Retinal pigment epithelial cell (primary cell): ENCODE measurements around the gene OR52A5.
A peak's percentile ranks its signal among the peaks of the same experiment; 100 is the strongest.

ENCODE experiments used
- DNase-seq: peaks from one replicate; pipeline ENCODE4 v3.0.0-alpha.2; 2010; ENCODE audit warnings: low read depth
- H3K4me3 ChIP-seq: 2 replicates; pipeline ENCODE4 v1.5.1; 2011; ENCODE audit warnings: mild to moderate bottlenecking, low read length, control low read depth, moderate library complexity
- TF ChIP-seq, protein P1 (sequence below): conservative IDR thresholded peaks from 2 replicates; pipeline ENCODE4 v1.5.1; 2011; ENCODE audit warnings: low read depth, low read length, control low read depth, inconsistent platforms

OR52A5 gene

DNA sequence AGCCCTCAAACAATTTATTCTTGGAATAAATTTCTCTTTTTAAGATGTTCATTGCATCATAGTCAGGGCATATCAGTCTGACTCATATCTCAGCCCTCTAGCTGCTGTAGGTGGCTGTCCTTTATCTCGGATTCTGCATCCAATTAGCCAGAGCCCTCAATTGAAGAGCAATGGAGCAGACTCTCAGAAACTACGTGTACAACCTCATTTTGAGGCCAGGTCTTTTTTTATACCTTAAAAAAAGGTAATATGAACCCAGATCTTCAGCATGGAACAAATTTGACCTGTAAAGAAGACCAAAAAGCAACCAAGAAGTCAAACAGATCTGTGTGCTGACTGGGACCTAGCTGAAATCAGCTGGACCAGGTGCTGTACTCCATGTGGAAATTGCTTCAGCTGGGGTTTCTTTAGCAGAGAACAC lies 8.7 kb downstream of the OR52A5 start:
- no peak for DNase-seq
- TF ChIP-seq, protein P1, sequence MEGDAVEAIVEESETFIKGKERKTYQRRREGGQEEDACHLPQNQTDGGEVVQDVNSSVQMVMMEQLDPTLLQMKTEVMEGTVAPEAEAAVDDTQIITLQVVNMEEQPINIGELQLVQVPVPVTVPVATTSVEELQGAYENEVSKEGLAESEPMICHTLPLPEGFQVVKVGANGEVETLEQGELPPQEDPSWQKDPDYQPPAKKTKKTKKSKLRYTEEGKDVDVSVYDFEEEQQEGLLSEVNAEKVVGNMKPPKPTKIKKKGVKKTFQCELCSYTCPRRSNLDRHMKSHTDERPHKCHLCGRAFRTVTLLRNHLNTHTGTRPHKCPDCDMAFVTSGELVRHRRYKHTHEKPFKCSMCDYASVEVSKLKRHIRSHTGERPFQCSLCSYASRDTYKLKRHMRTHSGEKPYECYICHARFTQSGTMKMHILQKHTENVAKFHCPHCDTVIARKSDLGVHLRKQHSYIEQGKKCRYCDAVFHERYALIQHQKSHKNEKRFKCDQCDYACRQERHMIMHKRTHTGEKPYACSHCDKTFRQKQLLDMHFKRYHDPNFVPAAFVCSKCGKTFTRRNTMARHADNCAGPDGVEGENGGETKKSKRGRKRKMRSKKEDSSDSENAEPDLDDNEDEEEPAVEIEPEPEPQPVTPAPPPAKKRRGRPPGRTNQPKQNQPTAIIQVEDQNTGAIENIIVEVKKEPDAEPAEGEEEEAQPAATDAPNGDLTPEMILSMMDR, result no peak
- H3K4me3 ChIP-seq, result no peak overlapping the region

DNA sequence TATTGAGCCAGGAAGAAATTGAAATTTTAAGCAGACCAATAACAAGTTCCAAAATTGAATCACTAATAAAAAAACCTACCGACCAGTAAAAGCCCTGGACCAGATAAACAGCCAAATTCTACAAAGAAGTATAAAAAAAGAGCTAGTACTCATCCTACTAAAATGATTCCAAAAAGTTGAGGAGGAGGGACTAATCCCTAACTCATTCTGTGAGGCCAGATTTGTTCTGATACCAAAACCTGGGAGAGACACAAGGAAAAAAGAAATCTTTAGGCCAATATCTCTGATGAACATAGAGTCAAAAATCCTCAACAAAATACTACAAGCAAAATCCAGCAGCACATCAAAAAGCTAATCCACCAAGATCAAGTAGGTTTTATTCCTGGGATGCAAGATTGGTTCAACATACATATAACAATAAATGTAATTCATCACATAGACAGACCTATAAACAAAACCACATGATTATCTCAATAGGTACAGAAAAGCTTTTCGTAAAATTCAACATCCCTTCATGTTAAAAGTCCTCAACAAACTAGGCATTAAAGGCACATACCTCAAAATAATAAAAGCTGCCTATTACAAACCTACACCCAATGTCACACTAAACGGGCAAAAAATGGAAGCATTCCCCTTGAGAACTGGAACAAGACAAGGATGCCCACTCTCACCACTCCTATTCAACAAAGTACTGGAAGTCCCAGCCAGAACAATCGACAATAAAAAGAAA lies 13.1 kb downstream of the OR52A5 start:
- TF ChIP-seq, protein P1, result no peak
- no peak overlapping the region for H3K4me3 ChIP-seq
- DNase-seq, result no peak

DNA sequence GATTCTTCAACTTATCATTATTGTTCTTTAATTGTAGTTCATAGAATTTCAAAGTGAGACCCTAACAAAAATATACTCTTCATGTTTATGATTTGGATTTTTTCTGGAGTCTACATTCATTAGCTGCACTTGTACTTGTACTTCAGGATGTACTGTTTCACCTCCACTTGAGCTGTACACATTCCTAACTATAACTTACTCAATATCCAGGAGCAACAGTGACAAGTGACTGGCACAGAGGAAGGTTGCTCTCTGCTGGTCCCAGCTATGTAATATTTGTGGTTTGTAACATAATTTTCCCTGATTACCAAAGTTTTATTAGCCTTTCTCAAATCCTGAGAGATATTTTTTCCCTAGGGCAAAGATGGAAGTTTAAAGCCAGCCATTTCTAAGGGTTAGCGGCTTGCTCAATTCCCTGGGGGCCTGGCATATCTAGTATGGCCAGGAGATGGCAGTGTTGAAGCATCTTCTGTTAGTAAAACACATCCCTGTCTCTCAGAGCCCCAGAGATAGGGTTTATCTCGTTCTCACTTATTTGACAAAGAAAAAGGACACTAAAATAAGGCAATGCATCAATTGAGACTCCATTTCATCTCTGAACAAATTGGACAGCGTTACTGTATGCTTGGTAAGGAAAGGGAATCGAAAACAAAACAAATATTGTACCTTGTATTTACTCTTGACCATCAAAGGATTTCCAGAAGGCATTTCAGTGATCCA lies 14.2 kb downstream of the OR52A5 start:
- TF ChIP-seq, protein P1, result peak; percentile 93
- H3K4me3 ChIP-seq, result no peak overlapping the region
- DNase-seq, result no peak

DNA sequence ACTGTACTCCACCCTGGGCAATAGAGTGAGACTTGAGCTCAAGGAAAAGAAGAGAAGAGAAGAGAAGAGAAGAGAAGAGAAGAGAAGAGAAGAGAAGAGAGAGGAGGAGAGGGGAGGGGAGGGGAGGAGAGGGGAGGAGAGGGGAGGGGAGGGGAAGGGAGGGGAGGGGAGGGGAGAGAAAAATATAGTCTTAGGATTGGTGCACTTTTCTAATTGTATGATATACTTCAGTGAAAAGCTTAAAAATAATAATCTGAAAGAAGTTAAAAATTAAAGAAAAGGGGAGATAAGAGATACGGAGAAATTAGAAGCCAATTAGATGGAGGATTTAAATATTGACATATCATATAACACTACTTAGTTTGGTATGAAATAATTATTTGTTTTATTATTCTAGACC lies 19.3 kb downstream of the OR52A5 start:
- no peak overlapping the region for H3K4me3 ChIP-seq
- no peak for DNase-seq
- TF ChIP-seq, protein P1, result no peak

DNA sequence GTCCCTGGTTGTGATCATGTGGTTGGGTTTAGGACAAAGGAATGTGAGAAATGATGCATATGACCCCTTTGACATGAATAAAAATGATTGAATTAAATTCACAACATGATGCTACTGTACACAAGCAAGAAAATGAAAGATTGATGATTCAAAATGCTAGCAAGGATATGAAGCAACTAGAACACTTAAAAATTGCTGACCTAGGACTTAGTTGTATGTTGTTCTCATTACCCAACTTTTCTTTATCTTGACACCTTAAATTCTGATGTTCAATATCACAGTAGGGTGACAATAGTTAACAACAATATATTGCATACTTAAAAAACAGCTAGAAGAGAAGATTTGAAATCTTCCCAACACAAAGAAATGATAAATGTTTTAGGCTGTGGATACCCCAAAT lies 20.6 kb downstream of the OR52A5 start:
- no peak overlapping the region for H3K4me3 ChIP-seq
- DNase-seq, result no peak
- TF ChIP-seq, protein P1, result no peak

DNA sequence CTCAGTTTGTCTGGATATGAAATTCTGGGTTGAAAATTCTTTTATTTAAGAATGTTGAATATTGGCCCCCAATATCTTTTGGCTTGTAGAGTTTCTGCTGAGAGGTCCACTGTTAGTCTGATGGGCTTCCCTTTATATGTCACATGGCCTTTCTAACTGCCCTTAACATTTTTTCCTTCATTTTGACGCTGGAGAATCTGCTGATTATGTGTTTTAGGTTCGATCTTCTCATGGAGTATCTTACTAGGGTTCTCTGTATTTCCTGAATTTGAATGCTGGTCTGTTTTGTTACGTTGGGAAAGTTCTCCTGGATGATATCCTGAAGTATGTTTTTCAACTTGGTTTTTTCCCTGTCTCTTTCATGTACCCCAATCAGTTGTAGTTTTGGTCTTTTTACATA lies 22.8 kb downstream of the OR52A5 start:
- H3K4me3 ChIP-seq, result no peak overlapping the region
- no peak for DNase-seq
- TF ChIP-seq, protein P1, result no peak

DNA sequence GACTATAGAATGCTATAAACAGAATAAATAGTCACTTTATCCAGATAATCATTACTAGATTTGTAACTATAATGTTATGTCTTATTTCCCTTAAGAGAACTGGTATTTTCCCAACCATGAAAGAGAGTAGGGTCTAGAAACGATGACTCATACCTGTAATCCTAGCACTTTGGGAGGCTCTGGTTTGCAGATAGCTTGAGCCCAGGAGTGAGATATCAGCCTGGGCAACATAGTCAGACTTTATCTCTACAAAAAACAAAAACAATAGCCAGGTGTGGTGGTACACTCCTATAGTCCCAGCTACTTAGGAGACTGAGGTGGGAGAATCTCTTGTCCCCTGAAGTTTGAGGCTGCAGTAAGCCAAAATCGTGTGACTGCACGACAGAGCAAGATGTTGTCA lies 30.9 kb downstream of the OR52A5 start:
- H3K4me3 ChIP-seq, result no peak overlapping the region
- DNase-seq, result no peak
- TF ChIP-seq, protein P1, result no peak
